Stimulated activated CD4-positive, alpha-beta T cell treated with anti-CD3 and anti-CD28 coated beads, Interleukin-15, amount 100 ng/mL, for 24 hours (primary cell): ENCODE data around the gene ALG12.

ENCODE experiments used
- DNase-seq: peaks from one replicate; pipeline ENCODE4 v3.0.0-alpha.2; 2020

The ALG12 gene

GRCh38 chr22:49910229-49911155 is 7.7 kb downstream of the ALG12 start:
- no peak for DNase-seq

DNA sequence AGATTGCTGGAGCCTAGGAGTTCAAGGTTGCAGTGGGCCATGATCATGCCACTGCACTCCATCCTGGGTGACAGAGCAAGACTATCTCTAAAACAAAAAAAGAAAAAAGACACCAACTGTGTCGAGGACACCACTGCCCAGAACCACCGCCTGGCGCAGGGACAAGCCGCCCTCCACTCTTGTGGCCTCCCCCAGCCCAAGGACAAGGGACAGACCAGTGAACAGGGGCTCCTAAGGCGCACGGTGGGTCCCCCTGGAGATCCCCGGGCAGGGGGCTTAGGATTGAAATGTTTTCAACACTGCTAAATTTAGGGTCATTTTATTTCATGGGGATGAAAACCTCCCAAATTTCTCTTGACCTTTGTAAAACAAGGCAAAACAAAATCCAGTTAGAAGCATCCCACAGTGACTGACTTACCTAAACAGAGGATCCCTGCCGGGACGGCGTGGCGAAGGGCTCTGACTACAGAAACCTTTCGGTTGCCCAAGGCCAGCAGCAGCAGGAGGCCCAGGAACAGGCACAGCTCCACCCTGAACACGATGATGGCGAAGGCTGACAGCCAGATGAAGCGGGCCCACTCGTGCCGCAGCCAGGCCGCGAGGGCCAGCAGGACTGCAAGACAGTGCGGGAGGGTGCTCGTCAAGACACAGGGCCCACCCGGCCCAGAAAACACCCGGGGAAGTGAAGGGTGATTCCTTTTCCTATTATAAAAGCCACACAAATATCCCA is 8.6 kb downstream of the ALG12 start:
- no peak for DNase-seq

DNA sequence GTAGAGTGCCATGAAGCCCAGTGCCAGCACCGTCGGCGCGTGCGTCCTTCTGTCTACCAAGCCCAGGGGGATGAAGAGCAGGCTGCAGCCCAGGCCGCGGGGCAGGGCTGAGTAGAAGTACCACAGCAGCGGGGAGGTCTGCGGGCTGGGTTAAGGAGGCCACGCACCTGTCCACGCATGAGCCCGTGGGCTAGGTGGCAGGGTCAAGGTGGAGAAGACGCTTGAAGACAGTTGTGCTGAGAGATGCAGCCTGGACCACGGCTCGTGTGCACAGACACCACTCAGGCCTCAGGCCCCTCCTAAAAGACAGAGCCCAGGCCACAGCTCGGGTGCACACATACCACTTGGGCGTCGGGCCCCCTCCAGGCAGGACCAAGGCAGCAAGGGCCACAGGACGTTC is 10.4 kb downstream of the ALG12 start:
- no peak for DNase-seq

GRCh38 chr22:49906799-49907290 is 11.4 kb downstream of the ALG12 start:
- DNase-seq = no peak

- DNase-seq = no peak
Observed at GRCh38 chr22:49906071-49906798, 12.0 kb downstream of the ALG12 start.

DNA sequence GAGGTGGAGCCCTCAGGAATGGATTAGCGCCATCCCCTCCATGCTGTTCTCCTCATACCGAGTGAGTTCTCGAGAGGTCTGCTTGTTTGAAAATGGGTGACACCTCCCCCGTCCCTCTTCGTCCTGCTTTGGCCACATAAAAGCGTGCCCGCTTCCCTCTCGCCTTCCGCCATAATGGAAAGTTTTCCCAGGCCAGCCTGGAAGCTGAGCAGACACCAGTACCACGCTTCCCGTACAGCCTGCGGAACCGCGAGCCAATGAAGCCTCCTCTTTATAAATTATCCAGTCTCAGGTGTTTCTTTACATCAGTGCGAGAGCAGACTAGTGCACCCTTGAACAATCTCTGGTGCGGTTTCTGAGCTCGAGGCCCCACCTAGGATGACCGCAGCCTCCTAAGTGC is 12.8 kb downstream of the ALG12 start:
- no peak for DNase-seq

DNA sequence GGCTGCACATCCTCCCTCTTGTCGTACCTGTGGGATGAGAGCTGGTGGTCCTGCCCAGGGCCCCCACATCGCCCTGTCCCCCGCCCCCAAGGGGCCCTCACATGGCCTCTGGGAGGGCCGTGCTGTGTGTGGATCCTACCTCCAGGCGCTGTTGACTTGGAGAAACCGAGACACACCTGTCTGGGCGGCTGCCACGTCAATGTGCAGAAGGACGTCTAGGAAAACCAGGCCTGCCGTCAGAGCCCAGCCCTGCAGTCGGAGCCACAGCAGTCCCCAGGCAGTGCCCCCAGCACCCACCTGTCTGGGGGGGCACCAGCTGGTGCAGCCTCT is 14.2 kb downstream of the ALG12 start:
- no peak for DNase-seq

- DNase-seq = no peak
Observed at GRCh38 chr22:49903322-49904039, 14.8 kb downstream of the ALG12 start.

- no peak for DNase-seq
Observed at GRCh38 chr22:49901457-49901856, 16.8 kb downstream of the ALG12 start.

DNA sequence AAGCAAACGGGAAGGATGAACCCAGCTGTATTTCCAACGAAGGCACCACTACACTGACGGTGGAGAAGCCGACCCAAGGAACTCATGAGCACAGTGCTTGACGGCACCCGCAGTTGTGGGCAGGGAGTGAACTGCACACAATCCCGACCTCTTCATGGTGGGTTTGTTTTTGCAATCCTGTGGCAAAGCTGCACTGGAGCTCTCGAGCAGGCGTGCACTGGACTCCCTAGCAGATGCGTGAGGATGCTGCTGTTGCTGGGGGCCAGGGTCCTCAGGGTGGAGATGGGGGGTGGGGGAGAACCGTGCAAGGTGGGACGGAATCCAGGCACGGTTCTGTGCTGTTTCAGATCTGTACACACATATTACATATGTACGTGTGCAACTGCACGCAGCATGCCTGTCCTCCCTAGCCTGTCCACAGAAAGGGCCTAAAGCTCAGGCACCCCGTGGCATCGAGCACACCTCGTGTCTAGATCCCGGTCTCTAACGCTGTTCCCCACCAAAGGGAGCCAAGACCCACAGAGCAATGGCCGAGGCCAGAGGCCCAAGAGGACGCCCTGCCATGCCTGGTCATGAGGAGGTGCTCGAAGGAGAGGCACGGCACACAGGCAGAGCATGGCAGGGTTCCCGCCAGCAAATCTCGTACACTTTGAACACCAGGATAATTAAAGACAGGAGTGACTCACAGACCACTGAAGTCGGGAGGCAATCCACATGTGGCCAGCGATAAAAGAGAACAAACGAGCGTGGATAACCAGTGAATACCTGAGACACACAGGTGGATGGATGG is 17.6 kb downstream of the ALG12 start:
- DNase-seq = no peak

DNA sequence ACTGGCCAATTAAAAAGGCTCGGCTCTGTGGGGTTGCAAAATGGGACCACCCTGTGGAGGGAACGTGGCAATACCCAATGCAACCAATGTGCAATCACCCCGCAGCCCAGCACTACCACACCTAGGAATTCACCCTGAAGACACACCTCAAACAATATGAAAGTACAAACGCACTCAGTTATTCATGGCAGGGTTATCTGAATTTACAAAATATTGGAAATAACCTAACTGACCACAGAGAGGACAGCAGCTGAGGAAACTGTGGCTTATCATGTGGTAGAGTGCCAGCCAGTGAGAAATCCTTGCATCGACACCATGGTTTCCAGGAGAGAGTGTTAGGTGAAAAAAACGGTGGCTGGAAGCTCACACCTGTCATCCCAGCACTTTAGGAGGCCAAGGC is 18.7 kb downstream of the ALG12 start:
- no peak for DNase-seq

- DNase-seq = no peak
Observed at GRCh38 chr22:49897015-49897684, 21.1 kb downstream of the ALG12 start.

GRCh38 chr22:49896201-49896600 is 22.0 kb downstream of the ALG12 start:
- no peak for DNase-seq

DNA sequence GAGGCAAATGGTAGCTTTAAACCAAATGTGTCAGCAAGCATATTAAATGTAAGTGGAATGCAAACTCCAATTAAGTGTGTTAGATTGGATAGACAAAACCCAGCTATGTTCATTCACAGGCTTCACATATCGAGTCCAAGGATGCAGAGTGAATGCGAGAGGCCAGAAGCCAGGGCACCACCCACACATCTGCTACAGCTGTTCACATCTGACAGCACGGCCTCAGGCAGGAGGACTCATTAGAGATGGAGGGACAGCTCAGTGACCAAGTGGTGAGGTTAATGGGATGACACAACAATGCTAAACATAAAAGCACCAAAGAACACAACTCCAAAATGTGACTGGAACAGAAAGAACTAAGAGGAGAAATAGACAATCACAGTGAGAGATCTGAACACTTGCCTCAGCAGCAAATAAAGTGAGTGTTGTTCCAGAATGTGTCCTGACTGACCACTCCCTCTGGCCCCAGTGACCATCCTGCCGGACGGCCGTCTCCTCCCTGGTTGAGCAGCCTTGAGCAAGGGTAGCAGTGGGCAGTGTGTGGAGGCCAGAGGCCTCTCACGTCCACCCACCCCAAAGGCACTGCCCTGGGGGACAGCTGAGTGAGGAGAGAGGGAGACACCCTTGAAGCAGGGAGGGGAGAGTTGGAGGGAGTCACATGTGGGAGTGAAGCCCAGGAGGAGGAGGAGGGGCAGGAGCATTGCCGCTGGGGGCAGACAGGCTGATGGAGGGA is 23.8 kb downstream of the ALG12 start:
- DNase-seq = no peak

GRCh38 chr22:49893025-49893424 is 25.2 kb downstream of the ALG12 start:
- no peak for DNase-seq

GRCh38 chr22:49892226-49892899 is 25.9 kb downstream of the ALG12 start:
- DNase-seq = no peak

- no peak for DNase-seq
Observed at GRCh38 chr22:49889071-49889470, 29.2 kb downstream of the ALG12 start.

DNA sequence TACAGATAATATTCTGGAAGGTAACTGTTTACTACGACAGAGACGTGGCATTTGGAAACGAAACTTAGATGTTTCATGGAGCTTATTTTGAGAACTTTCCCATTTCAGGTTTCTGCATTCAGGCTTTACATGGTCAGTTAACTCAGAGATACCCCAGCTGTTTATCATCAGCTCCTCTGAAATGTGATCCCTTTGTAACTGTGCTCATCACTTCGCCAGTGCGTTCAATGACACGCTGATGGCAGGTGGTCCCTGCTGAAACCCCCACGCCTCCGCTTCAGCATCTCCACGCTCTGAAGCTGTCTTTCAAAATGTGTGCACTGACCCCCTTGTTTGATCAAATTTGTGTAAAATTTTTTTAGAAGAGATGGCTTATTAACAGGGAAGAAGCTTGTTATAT is 30.5 kb downstream of the ALG12 start:
- no peak for DNase-seq

GRCh38 chr22:49887064-49887451 is 31.2 kb downstream of the ALG12 start:
- DNase-seq = no peak
